GM21825 (cell line): ENCODE measurements around the gene HOXD4.

ENCODE experiments used
- ATAC-seq: cut with Tn5 transposase; IDR thresholded peaks from one replicate; pipeline ENCODE4 v1.9.1; 2021; ENCODE audit warnings: mild to moderate bottlenecking, moderate library complexity; ENCODE audit not compliant: unreplicated experiment

Gene HOXD4

DNA sequence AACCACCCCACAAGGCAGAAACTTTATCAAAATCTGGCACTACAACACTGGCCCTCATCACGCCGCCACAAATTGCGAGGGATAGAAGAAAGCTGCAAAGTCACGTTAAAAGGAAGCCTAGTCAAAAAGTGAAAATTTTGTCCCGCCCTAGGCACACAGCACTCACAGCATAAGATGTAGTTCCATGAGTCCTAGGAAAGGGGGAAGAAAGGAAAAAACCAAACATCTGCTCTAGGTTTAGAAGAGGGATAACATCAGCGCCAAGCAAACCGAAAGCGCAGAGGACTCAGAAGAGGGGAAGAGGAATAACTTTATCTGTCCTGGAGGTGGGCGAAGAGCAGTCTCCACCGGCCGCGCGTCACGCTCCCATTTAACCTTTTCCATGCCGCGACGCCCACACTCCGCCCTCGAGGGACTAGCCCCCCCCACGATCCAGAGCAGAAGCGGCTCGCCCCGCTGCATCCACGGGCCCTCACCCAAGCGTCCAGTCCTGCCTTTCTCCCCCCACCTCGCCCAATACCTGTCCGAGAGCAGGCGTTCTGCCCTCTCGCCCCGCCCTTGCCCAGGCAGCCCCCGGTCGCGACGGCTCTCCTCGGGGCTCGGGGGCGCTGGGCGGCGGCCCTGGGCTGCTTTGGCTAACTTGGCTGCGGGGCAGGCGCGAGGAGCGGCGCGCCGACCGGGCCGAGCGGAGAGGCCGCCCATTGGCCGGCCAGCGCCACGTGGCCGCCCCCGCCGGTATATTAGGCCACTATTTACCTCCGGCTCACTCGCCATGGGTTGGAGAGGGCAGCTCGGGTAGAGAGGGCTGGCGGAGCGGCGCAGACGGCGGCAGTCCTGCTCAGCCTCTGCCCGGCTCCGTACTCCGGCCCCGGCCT lies 36.8 kb downstream of the HOXD4 start, which contains the start of gene HOXD1:
Gene HOXD1 (plus strand): TSS at position 770 of the 875 bp plus-strand sequence. CDS start 134 bp downstream, outside the sequence.
- ATAC-seq = no peak

GRCh38 chr2:176188774-176189680 lies 37.7 kb downstream of the HOXD4 start:
- ATAC-seq = no peak

- no peak for ATAC-seq
These were observed 38.6 kb downstream of the HOXD4 start for GRCh38 chr2:176189681-176190641.

DNA sequence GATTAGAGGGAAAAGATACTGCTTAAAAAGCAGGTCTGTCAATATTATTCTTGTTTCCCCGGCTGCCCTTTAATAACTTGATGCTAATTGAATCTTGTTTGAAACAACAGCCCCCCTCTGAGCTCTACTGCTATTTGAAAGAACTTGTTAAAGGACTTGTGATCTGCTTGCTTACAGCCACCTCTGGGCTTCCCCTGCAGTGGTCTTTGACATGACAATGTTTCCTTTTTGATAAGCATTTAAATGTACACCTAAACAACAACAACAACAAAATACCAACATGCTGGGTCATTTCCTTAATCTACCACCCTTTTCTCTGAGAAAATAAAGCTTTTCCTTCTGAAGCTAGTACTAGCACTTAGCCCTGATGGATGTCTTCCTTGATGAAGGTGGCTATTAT lies 41.0 kb downstream of the HOXD4 start:
- no peak for ATAC-seq

GRCh38 chr2:176193048-176193447 lies 41.7 kb downstream of the HOXD4 start:
- no peak for ATAC-seq

DNA sequence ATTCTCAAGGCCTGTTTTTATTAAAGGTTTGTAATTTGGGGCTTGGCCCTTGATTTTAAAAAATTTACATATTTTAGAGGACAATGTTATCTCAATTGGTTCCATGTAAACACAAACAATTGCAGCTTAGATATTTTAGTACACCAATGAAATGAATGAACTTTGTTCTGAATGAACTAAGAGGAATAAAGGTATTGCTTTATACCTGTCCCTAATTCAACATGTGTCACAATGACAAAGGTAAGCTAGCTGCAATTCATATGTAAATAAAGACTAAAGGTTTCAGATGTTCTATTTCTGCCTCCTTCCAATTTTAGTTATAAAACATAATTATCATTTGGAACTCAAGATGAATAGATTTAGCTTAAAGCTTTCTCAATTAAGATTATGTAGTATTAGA lies 48.6 kb downstream of the HOXD4 start:
- ATAC-seq = no peak

DNA sequence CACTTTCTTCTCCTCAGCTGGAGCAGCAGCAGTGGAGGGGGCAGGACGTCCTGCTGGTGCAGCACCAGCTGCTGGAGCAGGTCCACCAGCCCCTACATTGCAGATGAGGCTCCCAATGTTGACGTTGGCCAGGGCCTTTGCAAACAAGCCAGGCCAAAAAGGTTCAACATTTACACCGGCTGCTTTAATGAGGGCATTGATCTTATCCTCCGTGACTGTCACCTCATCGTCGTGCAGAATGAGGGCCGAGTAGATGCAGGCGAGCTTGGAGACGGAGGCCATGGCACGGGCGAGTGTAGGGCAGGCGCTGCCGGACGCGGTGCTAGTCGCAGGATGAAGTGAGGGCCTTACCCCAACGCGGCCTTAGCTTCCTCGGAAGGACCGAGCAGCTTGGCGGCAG lies 49.6 kb downstream of the HOXD4 start:
- no peak for ATAC-seq

DNA sequence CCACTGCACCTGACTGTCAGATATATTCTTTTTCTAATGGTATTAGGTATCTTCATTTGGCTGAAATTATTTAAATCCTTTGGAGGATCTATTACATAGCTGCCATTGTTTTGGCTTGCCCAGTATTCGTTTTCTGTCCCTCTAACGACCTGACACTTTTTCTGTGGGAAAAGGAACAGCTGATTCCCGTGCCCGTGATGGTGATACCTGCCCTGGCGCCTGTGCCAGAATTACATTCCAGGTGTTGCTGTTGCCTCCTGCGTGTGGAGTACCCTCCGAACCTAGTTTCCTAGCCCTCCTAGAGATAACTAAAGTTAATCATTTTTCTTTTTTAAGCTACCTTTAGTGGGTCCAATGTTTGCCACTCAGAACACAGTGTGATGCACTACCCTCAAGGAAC lies 51.1 kb downstream of the HOXD4 start:
- ATAC-seq = no peak
